HepG2 (cell line): Measurements from ENCODE around the gene NDUFAF3. TPM values are rescaled to one million over a fixed set of nuclear protein-coding genes. Genes with fewer than 3 reads are reported as not detected.
A peak's percentile ranks its signal among the peaks of the same experiment; 100 is the strongest.

ENCODE experiments used
- ATAC-seq: fragments of 200-7000 bp; cut with Tn5 transposase; 3 replicates; pipeline ENCODE4 v1.9.1; 2020; ENCODE audit warnings: mild to moderate bottlenecking, moderate library complexity
- BruUV-seq: library from RNA; stranded (reverse); fragments of 400-500 nt; replicated peaks from 2 replicates; lab custom pipeline; 2021; lab: Mats Ljungman, UMichigan
- CTCF ChIA-PET: fragments of 300-600 bp; formaldehyde crosslinking; extraction: SDS; loops from one replicate; lab custom pipeline; 2021; ENCODE audit warnings: low total read pairs, inconsistent platforms, low intra/inter-chr PET ratio; lab: Yijun Ruan, JAX
- POLR2A ChIA-PET: fragments of 350-600 bp; sonication (Branson Sonifier 250); formaldehyde crosslinking; loops from one replicate; lab custom pipeline; 2020; ENCODE audit warnings: antibody characterized with exemption, inconsistent platforms; lab: Yijun Ruan, JAX
- DNase-seq: peaks from one replicate; pipeline ENCODE4 v3.0.0-alpha.2; 2015; ENCODE audit warnings: low spot score
- FAIRE-seq: peaks from 3 replicates; lab custom pipeline; 2011; peaks lifted over from hg19 to GRCh38; lab: Jason Lieb, UNC
- H2AFZ ChIP-seq: one replicate; pipeline ENCODE4 v1.6.1; 2011; ENCODE audit warnings: low read length, inconsistent platforms
- H3K27ac ChIP-seq: fragments of 300-600 bp; 3 replicates; pipeline ENCODE4 v1.8.0; 2011; ENCODE audit warnings: mixed run types, mild to moderate bottlenecking, mixed read lengths, low read length, inconsistent platforms; ENCODE audit not compliant: insufficient read depth; ENCODE audit errors: extremely low read length
- H3K27me3 ChIP-seq, 2 experiments: fragments of 200-600 bp in 1 of 2; 2 replicates in 1 of 2; 3 replicates in 1 of 2; pipeline versions ENCODE4 v1.6.0 to v1.8.0; 2011; ENCODE audit warnings: low read length in 2 of 2, mild to moderate bottlenecking in 2 of 2, moderate library complexity in 2 of 2, inconsistent platforms in 1 of 2; ENCODE audit not compliant: insufficient read depth in 2 of 2, control insufficient read depth in 1 of 2
- H3K36me3 ChIP-seq, 2 experiments: fragments of 200-600 bp in 1 of 2; replicated peaks in 1 of 2; 2 replicates in 1 of 2; 3 replicates in 1 of 2; pipeline versions ENCODE4 v1.5.1 to v1.8.0; 2011; ENCODE audit warnings: low read length in 2 of 2, inconsistent platforms in 1 of 2; ENCODE audit not compliant: insufficient read depth in 2 of 2, control insufficient read depth in 1 of 2
- H3K4me1 ChIP-seq: 2 replicates; pipeline ENCODE4 v1.5.1; 2012; ENCODE audit warnings: low read length, inconsistent platforms; ENCODE audit not compliant: insufficient read depth
- H3K4me2 ChIP-seq: 2 replicates; pipeline ENCODE4 v1.6.0; 2011; ENCODE audit warnings: low read depth, low read length, inconsistent platforms
- H3K4me3 ChIP-seq, 3 experiments: fragments of 200-600 bp in 1 of 3; sonication (generic), shearing (Covaris generic) in 1 of 3; replicated peaks in 1 of 3; 2 replicates each; pipeline ENCODE4 v1.5.1; 2011 to 2016; ENCODE audit warnings: low read length in 3 of 3, inconsistent platforms in 2 of 3, low read depth in 2 of 3, mild to moderate bottlenecking in 2 of 3, control low read depth in 1 of 3, mixed read lengths in 1 of 3; ENCODE audit not compliant: insufficient read depth in 1 of 3
- H3K79me2 ChIP-seq: one replicate; pipeline ENCODE4 v1.6.1; 2011; ENCODE audit warnings: low read length, inconsistent platforms; ENCODE audit not compliant: insufficient read depth
- H3K9ac ChIP-seq: 2 replicates; pipeline ENCODE4 v1.6.0; 2011; ENCODE audit warnings: mild to moderate bottlenecking, low read depth, low read length, inconsistent platforms; ENCODE audit not compliant: insufficient read depth
- H3K9me3 ChIP-seq: 2 replicates; pipeline ENCODE4 v1.5.1; 2012; ENCODE audit warnings: mild to moderate bottlenecking, low read length
- H4K20me1 ChIP-seq: 2 replicates; pipeline ENCODE4 v1.6.0; 2011; ENCODE audit warnings: inconsistent platforms, mild to moderate bottlenecking, low read length, moderate library complexity; ENCODE audit not compliant: insufficient read depth
- AHR ChIP-seq: IDR thresholded peaks from 2 replicates; pipeline ENCODE4 v1.6.1; 2018; ENCODE audit warnings: missing genetic modification reagents, missing compliant biosample characterization
- ATAD3A ChIP-seq: sonication (generic); formaldehyde crosslinking; IDR thresholded peaks from 2 replicates; pipeline ENCODE4 v1.4.0; 2020; ENCODE audit warnings: missing genetic modification reagents
- BRD4 ChIP-seq: sonication (generic); formaldehyde crosslinking; IDR thresholded peaks from 2 replicates; pipeline ENCODE4 v1.4.0; 2020; ENCODE audit warnings: missing genetic modification reagents
- FOXO4 ChIP-seq: sonication (generic); formaldehyde crosslinking; conservative IDR thresholded peaks from 2 replicates; pipeline ENCODE4 v1.8.1; 2023; ENCODE audit warnings: missing genetic modification reagents
- KLF12 ChIP-seq: sonication (generic); formaldehyde crosslinking; IDR thresholded peaks from 2 replicates; pipeline ENCODE4 v1.4.0; 2020; ENCODE audit warnings: missing genetic modification reagents, borderline replicate concordance
- MED1 ChIP-seq: sonication (generic); formaldehyde crosslinking; IDR thresholded peaks from 2 replicates; pipeline ENCODE4 v1.4.0; 2020; ENCODE audit warnings: missing genetic modification reagents
- MYC ChIP-seq: sonication (generic); formaldehyde crosslinking; IDR thresholded peaks from 2 replicates; pipeline ENCODE4 v1.9.0; 2021; ENCODE audit warnings: missing genetic modification reagents, borderline replicate concordance
- NR2F6 ChIP-seq, 2 experiments: IDR thresholded peaks; 2 replicates each; pipeline ENCODE4 v1.6.1; 2016; ENCODE audit warnings: antibody characterized with exemption in 1 of 2, mild to moderate bottlenecking in 1 of 2
- PAF1 ChIP-seq: IDR thresholded peaks from 2 replicates; pipeline ENCODE4 v1.6.1; 2016; ENCODE audit warnings: missing genetic modification reagents, missing compliant biosample characterization
- POLR2G ChIP-seq: fragments of 200-400 bp; formaldehyde crosslinking; IDR thresholded peaks from 2 replicates; pipeline ENCODE4 v1.6.1; 2018; ENCODE audit warnings: mild to moderate bottlenecking, low read depth, low read length, moderate library complexity
- RFX5 ChIP-seq: IDR thresholded peaks from 2 replicates; pipeline ENCODE4 v1.6.1; 2011; ENCODE audit warnings: low read depth, low read length, improper control_type of control experiment
- SIX4 ChIP-seq: sonication (generic); formaldehyde crosslinking; IDR thresholded peaks from 2 replicates; pipeline ENCODE4 v1.4.0; 2020; ENCODE audit warnings: missing genetic modification reagents
- SMC3 ChIP-seq: IDR thresholded peaks from 2 replicates; pipeline ENCODE4 v1.6.1; 2011; ENCODE audit warnings: low read length, improper control_type of control experiment
- TCF12 ChIP-seq, 2 experiments: fragments of 450-650 bp in 1 of 2; sonication (generic) in 1 of 2; formaldehyde crosslinking in 1 of 2; IDR thresholded peaks; 2 replicates each; pipeline versions ENCODE4 v1.6.1 to v1.8.0; 2017 to 2022; ENCODE audit warnings: antibody characterized with exemption in 1 of 2, mild to moderate bottlenecking in 1 of 2, missing genetic modification reagents in 1 of 2, moderate library complexity in 1 of 2
- TEAD3 ChIP-seq: optimal IDR thresholded peaks from 2 replicates; pipeline ENCODE3; 2016; ENCODE audit warnings: borderline replicate concordance
- TOE1 ChIP-seq: sonication (generic); formaldehyde crosslinking; IDR thresholded peaks from 2 replicates; pipeline ENCODE4 v1.4.0; 2020; ENCODE audit warnings: mild to moderate bottlenecking, missing genetic modification reagents
- ZEB1 ChIP-seq: IDR thresholded peaks from 2 replicates; pipeline ENCODE4 v1.6.1; 2012; ENCODE audit warnings: mild to moderate bottlenecking, low read depth, inconsistent platforms; ENCODE audit not compliant: insufficient replicate concordance
- ZFP62 ChIP-seq: sonication (generic); formaldehyde crosslinking; IDR thresholded peaks from 2 replicates; pipeline ENCODE4 v1.4.0; 2020; ENCODE audit warnings: missing genetic modification reagents
- ZFP90 ChIP-seq: sonication (generic); formaldehyde crosslinking; IDR thresholded peaks from 2 replicates; pipeline ENCODE4 v1.8.0; 2022; ENCODE audit warnings: missing genetic modification reagents, mild to moderate bottlenecking, inconsistent platforms, borderline replicate concordance
- ZNF143 ChIP-seq: sonication (generic); formaldehyde crosslinking; IDR thresholded peaks from 2 replicates; pipeline ENCODE4 v1.4.0; 2020; ENCODE audit warnings: missing genetic modification reagents
- ZNF232 ChIP-seq: sonication (generic); formaldehyde crosslinking; IDR thresholded peaks from 2 replicates; pipeline ENCODE4 v1.4.0; 2020; ENCODE audit warnings: missing genetic modification reagents, borderline replicate concordance
- ZNF605 ChIP-seq: sonication (generic); formaldehyde crosslinking; IDR thresholded peaks from 2 replicates; pipeline ENCODE4 v1.8.0; 2022; ENCODE audit warnings: mild to moderate bottlenecking, missing genetic modification reagents
- ZNF75D ChIP-seq: sonication (generic); formaldehyde crosslinking; IDR thresholded peaks from 2 replicates; pipeline ENCODE4 v1.8.1; 2023; ENCODE audit warnings: missing genetic modification reagents, mild to moderate bottlenecking, borderline replicate concordance
- ZSCAN12 ChIP-seq: sonication (generic); formaldehyde crosslinking; IDR thresholded peaks from 2 replicates; pipeline ENCODE4 v1.9.0; 2021; ENCODE audit warnings: mild to moderate bottlenecking, missing genetic modification reagents
- WGBS: methylation state at CpG from one replicate; pipeline ENCODE4 v1.1.6; 2017; ENCODE audit warnings: low lambda C conversion rate; 5-methylcytosine and 5-hydroxymethylcytosine counted together
- in situ Hi-C: cut with HindIII; loops from 2 replicates; pipeline ENCODE4 v1.10.0; 2017; ENCODE audit warnings: low pct_unique_long_range_greater_than_20kb; ENCODE audit not compliant: extremely low pct_ligation_motif_present
- intact Hi-C: fragments of 100-400 bp; cut with micrococcal nuclease; formaldehyde crosslinking; loops from one replicate; pipeline ENCODE4 v1.10.0; 2022; ENCODE audit not compliant: unreplicated experiment
- polyA plus RNA-seq, 8 experiments: library from polyadenylated mRNA; depleted of rRNA in 3 of 8; stranded (reverse) in 7 of 8; unstranded in 1 of 8; fragments of >200 nt; fragmentation: Illumina TruSeq in 4 of 8; extraction: Trizol in 4 of 8; gene quantifications; 2 replicates each; pipeline versions ENCODE4 v1.2.1 to v1.2.3, GENCODE V29; 2011 to 2016; ENCODE audit warnings: low read depth in 4 of 8, missing spikeins in 1 of 8, mixed read lengths in 1 of 8; ENCODE audit not compliant: insufficient read depth in 1 of 8
- total RNA-seq, 5 experiments: library from RNA; depleted of rRNA; stranded (reverse); fragments of >200 nt; fragmentation: Illumina TruSeq; extraction: Trizol; gene quantifications; 2 replicates each; pipeline ENCODE4 v1.2.3, GENCODE V29; 2016; ENCODE audit warnings: low read depth in 1 of 5

The NDUFAF3 gene
- total and polyA plus RNA-seq, 2 of the 13 experiments (the other 11 are each of a cell fraction or from before 2014, with no cell fraction given), result 39.0 to 50.0 TPM

- intact Hi-C loops, result no loop called here
- Histone ChIP-seq H3K4me3 (peak overlapping the region; percentile 68 to 96 (median 84)), H3K27ac (peak overlapping the region; percentile 55), H3K9me3 (no peaks in the 10 kb centered on the region), H3K27me3 (no peaks in the 10 kb centered on the region; a peak in 1 of 5 replicates), H3K36me3 (peaks cover 15 to 38% of the 10 kb centered on the region in 2 experiments), H4K20me1 (peaks cover 19% of the 10 kb centered on the region; the same call in 1 of the 2 replicates), H2AFZ (no peak overlapping the region), H3K4me1 (peaks cover 23% of the 10 kb centered on the region), H3K9ac (peak overlapping the region; percentile 73), H3K79me2 (peaks cover 20% of the 10 kb centered on the region), H3K4me2 (peak overlapping the region; percentile 89)
- POLR2A ChIA-PET, result interaction anchor here (2.0 to 11.1 kb wide), 3 partner anchors 8 to 77 kb away, joined by 10 to 280 read pairs (median 10); partner anchors contain the start of genes IMPDH2, QRICH1 and WDR6
- in situ Hi-C loops, result no loop called here
- FAIRE-seq (no peak), DNase-seq (no peak), ATAC-seq (peak; percentile 0)
- 67% methylated on average over 1 of the region's 23 CpGs for WGBS
- CTCF ChIA-PET, result no interaction called here
- BruUV-seq, result no TSS peak
- TF ChIP-seq ZNF75D (CRISPR knock-in tag) (peak; percentile 29; the same call in 1 of the 2 replicates), ATAD3A (no peak), ZEB1 (no peak), ZNF605 (CRISPR knock-in tag) (no peak), NR2F6 (IDR thresholded peaks at IDR 0.05) (no peak), NR2F6 (CRISPR knock-in tag; IDR thresholded peaks at IDR 0.05) (no peak), ZFP90 (CRISPR knock-in tag) (0 out of 2 replicates have a peak, but pooled peaks have one; percentile 10), SIX4 (CRISPR knock-in tag) (no peak), ZNF232 (CRISPR knock-in tag) (no peak), BRD4 (CRISPR knock-in tag) (0 out of 2 replicates have a peak, but pooled peaks have one; percentile 29), SMC3 (no peak), MYC (peak; percentile 3; the same call in 1 of the 2 replicates), TOE1 (CRISPR knock-in tag) (no peak), TEAD3 (peak; percentile 15), MED1 (CRISPR knock-in tag) (0 out of 2 replicates have a peak, but pooled peaks have one; percentile 17), FOXO4 (0 out of 2 replicates have a peak, but pooled peaks have one; percentile 87), KLF12 (0 out of 2 replicates have a peak, but pooled peaks have one; percentile 26), POLR2G (0 out of 2 replicates have a peak, but pooled peaks have one; percentile 21), TCF12 (IDR thresholded peaks at IDR 0.05) (no peak), TCF12 (CRISPR knock-in tag; IDR thresholded peaks at IDR 0.05) (no peak), ZFP62 (CRISPR knock-in tag) (no peak), PAF1 (CRISPR knock-in tag) (0 out of 2 replicates have a peak, but pooled peaks have one; percentile 2), ZSCAN12 (CRISPR knock-in tag) (no peak), ZNF143 (CRISPR knock-in tag) (0 out of 2 replicates have a peak, but pooled peaks have one; percentile 16), RFX5 (no peak), AHR (CRISPR knock-in tag) (no peak)
Observed at GRCh38 chr3:49017229-49017970, 4.5 kb upstream of the NDUFAF3 start.
